HCT116 (cell line): ENCODE measurements around the gene KRTAP12-4.

ENCODE experiments used
- CTCF ChIP-seq, 3 experiments: fragments of 200-600 bp in 1 of 3; sonication (generic) in 1 of 3; IDR thresholded peaks in 2 of 3; conservative IDR thresholded peaks in 1 of 3; 2 replicates each; pipeline ENCODE4 v1.5.1; 2012 to 2017; ENCODE audit warnings: low read depth in 2 of 3, low read length in 2 of 3, antibody characterized with exemption in 1 of 3, borderline replicate concordance in 1 of 3, control low read depth in 1 of 3, mild to moderate bottlenecking in 1 of 3, mixed read lengths in 1 of 3, mixed run types in 1 of 3, moderate library complexity in 1 of 3; ENCODE audit not compliant: insufficient read depth in 1 of 3
- FOSL1 ChIP-seq: IDR thresholded peaks from 2 replicates; pipeline ENCODE4 v1.6.1; 2012; ENCODE audit warnings: low read depth
- MAX ChIP-seq: IDR thresholded peaks from 2 replicates; pipeline ENCODE4 v1.6.1; 2012
- POLR2A ChIP-seq: IDR thresholded peaks from 2 replicates; pipeline ENCODE4 v1.7.0; 2011; ENCODE audit warnings: borderline replicate concordance; ENCODE audit not compliant: insufficient read depth, insufficient read length; ENCODE audit errors: extremely low read depth
- RAD21 ChIP-seq: IDR thresholded peaks from 2 replicates; pipeline ENCODE4 v1.6.1; 2012; ENCODE audit warnings: low read depth, mild to moderate bottlenecking
- ZFX ChIP-seq: fragments of 450-650 bp; IDR thresholded peaks from 2 replicates; pipeline ENCODE4 v1.6.1; 2017
- TF ChIP-seq, protein P1 (sequence below): IDR thresholded peaks from 2 replicates; pipeline ENCODE4 v1.6.1; 2012
- TF ChIP-seq, protein P2 (sequence below): IDR thresholded peaks from 2 replicates; pipeline ENCODE4 v1.6.1; 2011; ENCODE audit warnings: mild to moderate bottlenecking, low read length, moderate library complexity; ENCODE audit not compliant: insufficient replicate concordance; ENCODE audit errors: extremely low read depth

- TF ChIP-seq FOSL1: no peak
- TF ChIP-seq, protein P1, sequence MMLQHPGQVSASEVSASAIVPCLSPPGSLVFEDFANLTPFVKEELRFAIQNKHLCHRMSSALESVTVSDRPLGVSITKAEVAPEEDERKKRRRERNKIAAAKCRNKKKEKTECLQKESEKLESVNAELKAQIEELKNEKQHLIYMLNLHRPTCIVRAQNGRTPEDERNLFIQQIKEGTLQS: no peak
- TF ChIP-seq, protein P2, sequence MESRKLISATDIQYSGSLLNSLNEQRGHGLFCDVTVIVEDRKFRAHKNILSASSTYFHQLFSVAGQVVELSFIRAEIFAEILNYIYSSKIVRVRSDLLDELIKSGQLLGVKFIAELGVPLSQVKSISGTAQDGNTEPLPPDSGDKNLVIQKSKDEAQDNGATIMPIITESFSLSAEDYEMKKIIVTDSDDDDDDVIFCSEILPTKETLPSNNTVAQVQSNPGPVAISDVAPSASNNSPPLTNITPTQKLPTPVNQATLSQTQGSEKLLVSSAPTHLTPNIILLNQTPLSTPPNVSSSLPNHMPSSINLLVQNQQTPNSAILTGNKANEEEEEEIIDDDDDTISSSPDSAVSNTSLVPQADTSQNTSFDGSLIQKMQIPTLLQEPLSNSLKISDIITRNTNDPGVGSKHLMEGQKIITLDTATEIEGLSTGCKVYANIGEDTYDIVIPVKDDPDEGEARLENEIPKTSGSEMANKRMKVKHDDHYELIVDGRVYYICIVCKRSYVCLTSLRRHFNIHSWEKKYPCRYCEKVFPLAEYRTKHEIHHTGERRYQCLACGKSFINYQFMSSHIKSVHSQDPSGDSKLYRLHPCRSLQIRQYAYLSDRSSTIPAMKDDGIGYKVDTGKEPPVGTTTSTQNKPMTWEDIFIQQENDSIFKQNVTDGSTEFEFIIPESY: no peak
- TF ChIP-seq POLR2A: no peak
- no peak for TF ChIP-seq CTCF (IDR thresholded peaks at IDR 0.05 in 2 of 3, conservative IDR thresholded peaks at IDR 0.05 in 1 of 3; ENCODE audit: borderline replicate concordance in 1 of 3, insufficient read depth in 1 of 3, low read depth in 2 of 3, low read length in 2 of 3)
- TF ChIP-seq ZFX: no peak
- no peak for TF ChIP-seq MAX
- no peak for TF ChIP-seq RAD21
These were observed 40.9 kb downstream of the KRTAP12-4 start for GRCh38 chr21:44613386-44614155.
